ENCODE results near the gene SNX8.
"Not testable (repeated sequence)": the region's sequence is repeated elsewhere in the genome, so short reads cannot be mapped to it uniquely, and the experiment has no call there.

The SNX8 gene

GRCh38 chr7:2326951-2327350 lies 12.7 kb upstream of the SNX8 start:
- in situ Hi-C loops (cut with MboI; ENCODE audit: low sequenced_read_pairs): no loop called here

- in situ Hi-C loops (cut with MboI; ENCODE audit: low sequenced_read_pairs): no loop called here
Observed at GRCh38 chr7:2325162-2325561, 10.9 kb upstream of the SNX8 start.

- in situ Hi-C loops (cut with MboI; ENCODE audit: low sequenced_read_pairs): no loop called here
Observed at GRCh38 chr7:2321020-2321419, 6.8 kb upstream of the SNX8 start.

GRCh38 chr7:2317556-2318293 lies 3.5 kb upstream of the SNX8 start:
- in situ Hi-C loops (cut with MboI; ENCODE audit: low sequenced_read_pairs): no loop called here

- in situ Hi-C loops (cut with MboI; ENCODE audit: low sequenced_read_pairs): no loop called here
Observed at GRCh38 chr7:2316578-2316977, 2.3 kb upstream of the SNX8 start.

GRCh38 chr7:2315787-2316186 lies 1.5 kb upstream of the SNX8 start:
- in situ Hi-C loops (cut with MboI; ENCODE audit: low sequenced_read_pairs): no loop called here

- in situ Hi-C loops (cut with MboI; ENCODE audit: low sequenced_read_pairs): not testable (repeated sequence)
Observed at GRCh38 chr7:2314956-2315530, 802 bp upstream of the SNX8 start.

- in situ Hi-C loops (cut with MboI; ENCODE audit: low sequenced_read_pairs): no loop called here
Observed at GRCh38 chr7:2313450-2314208, 612 bp downstream of the SNX8 start.

GRCh38 chr7:2312267-2312929 lies 1.8 kb downstream of the SNX8 start:
- in situ Hi-C loops (cut with MboI; ENCODE audit: low sequenced_read_pairs): no loop called here

GRCh38 chr7:2309889-2310331 lies 4.3 kb downstream of the SNX8 start:
- in situ Hi-C loops (cut with MboI; ENCODE audit: low sequenced_read_pairs): no loop called here

- in situ Hi-C loops (cut with MboI; ENCODE audit: low sequenced_read_pairs): no loop called here
Observed at GRCh38 chr7:2307690-2308107, 6.5 kb downstream of the SNX8 start.

GRCh38 chr7:2306688-2307087 lies 7.6 kb downstream of the SNX8 start:
- in situ Hi-C loops (cut with MboI; ENCODE audit: low sequenced_read_pairs): no loop called here

GRCh38 chr7:2305258-2305657 lies 9.0 kb downstream of the SNX8 start:
- in situ Hi-C loops (cut with MboI; ENCODE audit: low sequenced_read_pairs): not testable (repeated sequence)

GRCh38 chr7:2303520-2303919 lies 10.7 kb downstream of the SNX8 start:
- in situ Hi-C loops (cut with MboI; ENCODE audit: low sequenced_read_pairs): not testable (repeated sequence)

GRCh38 chr7:2302743-2303397 lies 11.4 kb downstream of the SNX8 start:
- in situ Hi-C loops (cut with MboI; ENCODE audit: low sequenced_read_pairs): not testable (repeated sequence)

- in situ Hi-C loops (cut with MboI; ENCODE audit: low sequenced_read_pairs): no loop called here
Observed at GRCh38 chr7:2301511-2301863, 12.8 kb downstream of the SNX8 start.

- in situ Hi-C loops (cut with MboI; ENCODE audit: low sequenced_read_pairs): no loop called here
Observed at GRCh38 chr7:2299870-2300512, 14.2 kb downstream of the SNX8 start.

- in situ Hi-C loops (cut with MboI; ENCODE audit: low sequenced_read_pairs): no loop called here
Observed at GRCh38 chr7:2299131-2299829, 15.0 kb downstream of the SNX8 start.

- in situ Hi-C loops (cut with MboI; ENCODE audit: low sequenced_read_pairs): no loop called here
Observed at GRCh38 chr7:2296832-2297231, 17.4 kb downstream of the SNX8 start.
